ENCODE results near the gene SHISA6.

GRCh38 chr17:11488407-11488806 lies 247.4 kb downstream of the SHISA6 start:
- no peak for TF ChIP-seq CTCF (IDR thresholded peaks at IDR 0.05)
- no peak for TF ChIP-seq EP300 (IDR thresholded peaks at IDR 0.05)
- TF ChIP-seq POLR2A (IDR thresholded peaks at IDR 0.05): no peak
- no peak for TF ChIP-seq POLR2AphosphoS5 (IDR thresholded peaks at IDR 0.05)
